Ovary (tissue), 9 donors: Measurements from ENCODE around the gene LMO7. TPM values are rescaled to one million over a fixed set of nuclear protein-coding genes. Genes with fewer than 3 reads are reported as not detected.

Source experiments
- DNase-seq, 5 donors: peaks; one replicate each; pipeline ENCODE4 v3.0.0-alpha.2; 2019 to 2020
- H3K27ac ChIP-seq, 2 donors: fragments of 200-600 bp; one replicate each; pipeline versions ENCODE4 v1.5.1 to v1.8.0; 2019 to 2022
- H3K27me3 ChIP-seq: fragments of 200-600 bp; one replicate; pipeline ENCODE4 v1.8.0; 2022
- H3K36me3 ChIP-seq: fragments of 200-600 bp; sonication (generic); one replicate; pipeline ENCODE4 v1.5.1; 2019
- H3K4me1 ChIP-seq: one replicate; pipeline ENCODE4 v1.8.1; 2013; ENCODE audit warnings: mild to moderate bottlenecking, moderate library complexity; ENCODE audit not compliant: insufficient read depth
- H3K4me3 ChIP-seq: fragments of 200-600 bp; sonication (generic); one replicate; pipeline ENCODE4 v1.5.1; 2017
- H3K9me3 ChIP-seq, 2 donors: fragments of 200-600 bp in 1 of 2; sonication (generic) in 1 of 2; one replicate each; pipeline versions ENCODE4 v1.5.1 to v1.8.1; 2013 to 2019; ENCODE audit warnings: mild to moderate bottlenecking in 1 of 2, moderate library complexity in 1 of 2
- EP300 ChIP-seq: sonication (generic); formaldehyde crosslinking; IDR thresholded peaks from one replicate; pipeline ENCODE4 v1.6.1; 2017; ENCODE audit warnings: antibody characterized with exemption
- POLR2A ChIP-seq: fragments of 450-650 bp; IDR thresholded peaks from one replicate; pipeline ENCODE4 v1.6.1; 2017; ENCODE audit warnings: antibody characterized with exemption, mild to moderate bottlenecking, moderate library complexity
- WGBS, 3 donors: extraction: QIAGEN DNeasy Blood & Tissue Kit in 1 of 3; methylation state at CpG; one replicate each; pipeline versions ENCODE4 v1.1.5 to v1.1.7; 2013 to 2017; 5-methylcytosine and 5-hydroxymethylcytosine counted together
- intact Hi-C, 4 donors: fragments of 100-400 bp; cut with DNase I; formaldehyde crosslinking; loops; one replicate each; pipeline versions ENCODE4 v1.11.0 to v1.15.1; 2022 to 2023
- polyA plus RNA-seq, 2 donors: library from polyadenylated mRNA; stranded (reverse); fragments of 200-250 nt in 1 of 2; fragments of 350-450 nt in 1 of 2; fragmentation: Illumina TruSeq in 1 of 2; extraction: RNeasy Lipid Tissue Mini Kit (QIAGEN cat#74804) in 1 of 2; gene quantifications; one replicate each; pipeline ENCODE4 v1.2.3, GENCODE V29; 2013 to 2014
- total RNA-seq, 7 donors: library from RNA; depleted of rRNA in 2 of 7; stranded (reverse); fragments of >200 nt in 2 of 7; fragmentation: NEBNext Ultra II Directional in 3 of 7; extraction: Animal tissue kit (Norgen Biotek cat#: 25700) in 3 of 7; gene quantifications; one replicate each; pipeline versions ENCODE4 v1.1.0 to v1.2.4, GENCODE V29; 2016 to 2023
- TF ChIP-seq, protein P1 (sequence below), 3 donors: fragments of 450-650 bp in 2 of 3; fragments of 200-600 bp in 1 of 3; IDR thresholded peaks; one replicate each; pipeline versions ENCODE4 v1.5.1 to v1.8.0; 2016 to 2022; ENCODE audit warnings: antibody characterized with exemption in 3 of 3, mild to moderate bottlenecking in 1 of 3
- donor health status: DM: no; HTN: no; CAD: no; lungs with moderate emphysema.
- donor health status: DM: no; HTN: no; CAD: no.
- donor health status: Bipolar disorder and iron deficiency.
- donor health status: DM: yes; HTN: yes; CAD: no.
- donor health status: DM: no; HTN: no; CAD: no.
- donor health status: DM: yes; HTN: yes; CAD: no.

Gene LMO7
- total and polyA plus RNA-seq, 9 donors: 9.6 to 60.7 (median 20.1) TPM

DNA sequence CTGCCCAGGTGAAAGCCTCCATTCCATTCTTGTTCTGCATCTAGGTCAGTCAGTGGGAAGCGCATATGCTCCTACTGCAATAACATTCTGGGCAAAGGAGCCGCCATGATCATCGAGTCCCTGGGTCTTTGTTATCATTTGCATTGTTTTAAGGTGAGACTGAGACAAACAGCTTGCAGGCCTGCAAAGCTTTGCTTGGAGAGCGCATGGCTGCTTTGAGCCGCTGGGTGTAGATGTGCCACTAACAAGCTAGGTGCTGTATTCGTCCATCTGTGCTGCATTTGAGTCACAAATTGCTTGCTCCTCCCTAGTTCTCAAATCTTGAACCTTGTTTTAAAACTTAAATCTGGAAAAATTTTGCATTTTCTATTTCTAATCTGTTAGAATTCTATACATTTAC lies 219.1 kb downstream of the LMO7 start:
- Histone ChIP-seq H3K27ac (no peak overlapping the region), H3K4me1 (no peaks in the 10 kb centered on the region), H3K9me3 (no peaks in the 10 kb centered on the region), H3K4me3 (no peak overlapping the region), H3K36me3 (no peaks in the 10 kb centered on the region), H3K27me3 (no peaks in the 10 kb centered on the region)
- intact Hi-C loops: no loop called here
- no peak for DNase-seq
- TF ChIP-seq, protein P1, sequence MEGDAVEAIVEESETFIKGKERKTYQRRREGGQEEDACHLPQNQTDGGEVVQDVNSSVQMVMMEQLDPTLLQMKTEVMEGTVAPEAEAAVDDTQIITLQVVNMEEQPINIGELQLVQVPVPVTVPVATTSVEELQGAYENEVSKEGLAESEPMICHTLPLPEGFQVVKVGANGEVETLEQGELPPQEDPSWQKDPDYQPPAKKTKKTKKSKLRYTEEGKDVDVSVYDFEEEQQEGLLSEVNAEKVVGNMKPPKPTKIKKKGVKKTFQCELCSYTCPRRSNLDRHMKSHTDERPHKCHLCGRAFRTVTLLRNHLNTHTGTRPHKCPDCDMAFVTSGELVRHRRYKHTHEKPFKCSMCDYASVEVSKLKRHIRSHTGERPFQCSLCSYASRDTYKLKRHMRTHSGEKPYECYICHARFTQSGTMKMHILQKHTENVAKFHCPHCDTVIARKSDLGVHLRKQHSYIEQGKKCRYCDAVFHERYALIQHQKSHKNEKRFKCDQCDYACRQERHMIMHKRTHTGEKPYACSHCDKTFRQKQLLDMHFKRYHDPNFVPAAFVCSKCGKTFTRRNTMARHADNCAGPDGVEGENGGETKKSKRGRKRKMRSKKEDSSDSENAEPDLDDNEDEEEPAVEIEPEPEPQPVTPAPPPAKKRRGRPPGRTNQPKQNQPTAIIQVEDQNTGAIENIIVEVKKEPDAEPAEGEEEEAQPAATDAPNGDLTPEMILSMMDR (IDR thresholded peaks at IDR 0.05): no peak
- TF ChIP-seq POLR2A (no peak), EP300 (no peak)
- 95 to 97% (median 96%) methylated on average over 6 of the region's 6 CpGs for WGBS, 3 donors

DNA sequence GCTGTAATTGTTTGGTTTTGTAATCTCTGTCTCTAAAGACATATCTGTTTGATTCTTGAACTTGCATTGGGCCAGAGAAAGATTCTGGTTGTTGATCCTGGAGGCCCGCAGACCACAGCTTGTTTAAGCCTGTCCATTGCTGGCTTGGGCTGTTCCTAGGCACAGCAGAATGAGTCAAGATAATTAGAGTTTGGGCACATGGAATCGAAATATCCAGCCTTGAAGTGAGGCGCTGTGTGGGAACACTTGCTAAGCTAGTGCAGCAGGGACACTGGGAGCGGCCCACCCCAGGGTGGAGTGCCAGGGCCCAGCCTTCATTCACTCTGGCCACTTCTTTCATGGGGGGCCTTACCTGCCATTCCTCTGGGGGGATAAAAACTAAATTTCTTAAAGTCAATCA lies 219.7 kb downstream of the LMO7 start:
- TF ChIP-seq, protein P1 (IDR thresholded peaks at IDR 0.05): no peak
- TF ChIP-seq EP300: no peak
- TF ChIP-seq POLR2A: no peak
- 92 to 97% (median 93%) methylated on average over 4 of the region's 4 CpGs for WGBS, 3 donors
- Histone ChIP-seq H3K4me3 (no peak overlapping the region), H3K27me3 (no peaks in the 10 kb centered on the region), H3K4me1 (no peaks in the 10 kb centered on the region), H3K9me3 (no peaks in the 10 kb centered on the region), H3K36me3 (no peaks in the 10 kb centered on the region), H3K27ac (no peak overlapping the region)
- intact Hi-C loops: no loop called here
- no peak for DNase-seq

DNA sequence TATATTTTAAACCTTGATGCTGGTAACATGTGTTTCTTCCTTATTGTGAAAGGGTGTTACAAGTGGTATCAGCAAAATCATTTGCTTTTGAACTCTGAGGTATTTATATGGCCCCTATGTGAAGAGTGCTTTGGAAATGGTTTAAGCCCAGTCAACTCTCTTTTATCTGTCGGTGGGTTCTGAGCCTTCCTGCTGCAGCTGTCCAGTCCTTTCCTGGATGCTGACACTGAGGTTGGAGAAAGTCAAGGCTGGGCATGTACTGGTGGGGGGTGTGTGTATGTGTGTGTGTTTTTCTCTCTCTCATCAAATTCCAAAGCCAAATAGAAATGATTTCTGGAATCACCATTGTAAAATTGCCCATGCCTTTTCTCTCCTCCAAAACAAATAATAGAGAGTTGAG lies 221.2 kb downstream of the LMO7 start:
- TF ChIP-seq, protein P1 (IDR thresholded peaks at IDR 0.05): no peak
- TF ChIP-seq POLR2A: no peak
- TF ChIP-seq EP300: no peak
- WGBS, 3 donors: 23 to 39% (median 28%) methylated on average over 1 of the region's 1 CpG
- H3K36me3 ChIP-seq: no peaks in the 10 kb centered on the region
- H3K9me3 ChIP-seq: no peaks in the 10 kb centered on the region
- H3K27me3 ChIP-seq: no peaks in the 10 kb centered on the region
- no peaks in the 10 kb centered on the region for H3K4me1 ChIP-seq
- intact Hi-C loops: no loop called here
- no peak for DNase-seq
- H3K27ac ChIP-seq: no peak overlapping the region
- no peak overlapping the region for H3K4me3 ChIP-seq

DNA sequence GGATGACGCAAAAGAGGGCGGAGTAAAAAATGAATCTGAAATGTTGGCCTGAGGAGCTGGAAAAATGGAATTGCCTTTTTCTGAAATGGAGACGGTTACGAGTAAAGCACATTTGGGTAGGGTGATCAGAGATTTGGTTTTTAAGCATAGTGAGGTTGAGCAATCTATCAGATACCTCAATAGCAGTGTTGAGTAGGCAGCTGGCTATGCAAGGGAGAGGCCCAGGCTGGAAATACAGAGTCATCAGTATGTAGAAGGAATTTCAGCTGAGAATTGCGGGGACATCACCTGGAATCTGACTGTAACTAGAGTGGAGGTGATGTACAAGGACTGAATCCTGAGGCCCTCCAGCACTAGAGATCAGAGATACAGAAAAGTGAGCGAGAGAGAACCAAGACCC lies 224.8 kb downstream of the LMO7 start:
- DNase-seq: no peak
- Histone ChIP-seq H3K4me3 (no peak overlapping the region), H3K4me1 (peaks cover 2% of the 10 kb centered on the region), H3K9me3 (no peaks in the 10 kb centered on the region), H3K27me3 (no peaks in the 10 kb centered on the region), H3K27ac (no peak overlapping the region), H3K36me3 (no peaks in the 10 kb centered on the region)
- TF ChIP-seq EP300 (no peak), POLR2A (no peak)
- TF ChIP-seq, protein P1 (IDR thresholded peaks at IDR 0.05): no peak
- intact Hi-C loops: no loop called here
- 98% methylated on average over 6 of the region's 6 CpGs for WGBS, 3 donors

DNA sequence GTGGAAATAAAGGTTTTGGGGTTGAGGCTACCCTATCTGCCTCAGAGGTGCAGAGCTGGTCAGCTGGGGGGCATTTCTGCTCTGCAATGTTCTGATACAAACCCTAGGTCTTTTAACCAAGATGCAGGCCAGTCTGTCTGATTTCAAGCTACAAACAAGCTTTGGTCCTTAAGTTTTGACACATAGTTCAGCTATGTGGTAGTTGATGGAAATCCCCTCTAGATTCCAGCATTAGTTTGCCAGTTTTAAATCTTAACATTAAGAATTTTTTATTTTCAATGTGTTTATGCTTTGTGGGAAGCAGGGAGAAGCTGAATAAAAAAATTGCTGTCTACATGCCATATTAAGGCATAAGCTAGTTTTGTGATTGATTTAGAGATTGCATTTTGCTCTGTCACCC lies 225.7 kb downstream of the LMO7 start:
- no peaks in the 10 kb centered on the region for H3K36me3 ChIP-seq
- H3K27ac ChIP-seq: no peak overlapping the region
- TF ChIP-seq, protein P1 (IDR thresholded peaks at IDR 0.05): no peak
- no peak for TF ChIP-seq EP300
- TF ChIP-seq POLR2A: no peak
- peaks cover 2% of the 10 kb centered on the region for H3K4me1 ChIP-seq
- no peak overlapping the region for H3K4me3 ChIP-seq
- intact Hi-C loops: no loop called here
- no peaks in the 10 kb centered on the region for H3K27me3 ChIP-seq
- no peaks in the 10 kb centered on the region for H3K9me3 ChIP-seq
- DNase-seq: no peak
